NCI-H1930 (cell line): ENCODE results near the gene GALR2.
A peak's percentile ranks its signal among the peaks of the same experiment; 100 is the strongest.
"Not testable (repeated sequence)": the region's sequence is repeated elsewhere in the genome, so short reads cannot be mapped to it uniquely, and the experiment has no call there.

ENCODE experiments used
- DNase-seq, 2 experiments: peaks; one replicate each; lab custom pipeline; 2025; lab: John Stamatoyannopoulos, UW

The GALR2 gene

DNA sequence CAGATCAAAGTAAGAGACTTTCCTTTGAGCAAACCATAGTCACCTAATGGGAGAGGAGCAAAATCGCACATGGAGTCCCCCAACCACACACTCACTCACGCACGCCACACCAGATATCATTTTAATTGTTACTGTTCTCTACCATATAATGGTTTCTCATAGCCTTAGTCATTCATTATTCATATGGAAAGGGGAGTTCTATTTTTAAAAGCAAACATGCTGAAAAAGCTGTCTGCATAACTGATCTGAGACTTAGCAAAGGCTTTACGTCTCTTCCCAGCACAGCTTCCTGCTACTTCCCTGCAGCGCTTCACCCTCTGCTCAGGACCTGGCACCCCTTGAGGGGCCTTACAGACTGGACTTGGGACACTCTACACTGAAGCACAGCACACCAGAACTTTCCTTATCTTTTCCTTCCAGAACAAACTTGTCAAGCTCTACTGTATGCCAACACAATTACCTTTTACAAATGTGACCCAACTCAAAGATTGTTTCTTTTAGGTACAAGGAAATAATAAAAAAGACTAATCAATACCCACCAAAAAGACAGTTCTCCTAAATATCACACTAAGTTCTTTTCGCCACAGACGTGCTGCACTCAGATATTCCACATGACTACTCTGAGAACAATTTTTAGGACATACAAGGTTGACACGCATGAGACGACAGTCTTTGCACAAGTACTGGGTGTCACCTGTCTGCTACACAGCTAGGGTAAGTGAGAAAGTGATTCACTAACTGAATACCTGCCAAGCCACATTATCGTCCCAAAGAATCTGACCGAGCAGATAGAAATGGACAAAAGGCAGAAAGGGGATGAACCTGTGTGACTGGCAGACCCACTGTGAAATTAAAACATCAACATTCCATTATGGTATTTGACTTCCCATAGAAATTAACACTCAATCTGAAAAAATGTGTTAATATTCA, 23.8 kb upstream of the GALR2 start:
- no peak for DNase-seq

DNA sequence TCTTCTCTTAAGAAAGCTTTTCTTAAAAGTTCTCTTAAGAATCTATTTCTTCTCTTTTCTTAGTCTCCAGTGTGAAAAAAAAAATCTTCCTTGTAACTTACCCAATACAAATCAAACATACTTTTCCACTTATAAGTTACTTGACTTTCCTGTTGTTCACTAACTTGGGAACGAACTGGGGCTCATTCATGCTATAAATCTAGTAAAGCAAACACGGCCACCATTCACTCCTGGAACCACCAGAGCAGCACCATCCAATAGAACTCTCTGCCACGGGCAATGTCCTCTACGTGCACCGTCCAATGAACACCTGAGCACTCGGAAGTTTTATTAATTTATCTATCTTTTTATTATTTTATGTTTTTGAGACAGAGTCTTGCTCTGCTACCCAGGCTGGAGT, 23.0 kb upstream of the GALR2 start:
- no peak for DNase-seq

DNA sequence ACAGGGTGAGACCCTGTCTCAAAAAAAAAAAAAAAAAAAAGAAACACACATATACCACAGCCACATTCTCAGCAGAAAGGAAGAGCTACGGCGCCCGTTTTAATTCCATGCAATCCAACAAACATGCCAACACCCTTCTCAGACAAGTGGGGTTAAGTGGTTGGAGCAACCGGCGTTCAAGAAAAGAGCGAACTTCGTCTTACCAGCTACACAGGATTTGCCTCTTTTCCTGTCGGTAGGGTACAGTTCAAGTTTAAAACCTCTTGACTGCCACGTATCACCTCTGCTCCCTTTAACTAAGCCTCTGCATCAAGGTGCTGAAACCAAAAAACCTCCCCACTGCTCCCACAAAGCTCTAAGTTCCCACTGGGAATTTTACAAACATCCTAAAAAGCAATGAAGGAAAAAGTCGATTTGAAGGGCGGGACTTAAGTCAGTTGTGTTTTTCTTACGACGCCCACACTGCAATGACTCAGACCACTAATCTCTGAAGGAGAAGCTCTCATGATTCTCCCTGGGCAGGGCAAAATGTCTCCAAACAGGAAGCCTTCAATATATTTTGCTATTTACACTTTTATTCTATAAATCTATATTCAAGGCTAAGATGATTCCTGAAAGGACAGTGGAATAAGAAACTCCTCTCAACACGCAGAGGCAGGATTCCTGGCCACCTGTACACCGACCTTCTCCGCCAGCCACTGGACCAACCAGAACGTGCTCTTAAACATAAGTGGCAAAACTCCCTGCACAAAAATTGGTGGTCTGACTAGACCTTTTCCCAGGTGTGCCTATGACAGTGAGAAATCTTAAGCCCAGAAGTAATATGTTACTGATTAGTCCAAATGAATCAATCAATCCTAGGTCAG, 21.1 kb upstream of the GALR2 start:
- no peak for DNase-seq

DNA sequence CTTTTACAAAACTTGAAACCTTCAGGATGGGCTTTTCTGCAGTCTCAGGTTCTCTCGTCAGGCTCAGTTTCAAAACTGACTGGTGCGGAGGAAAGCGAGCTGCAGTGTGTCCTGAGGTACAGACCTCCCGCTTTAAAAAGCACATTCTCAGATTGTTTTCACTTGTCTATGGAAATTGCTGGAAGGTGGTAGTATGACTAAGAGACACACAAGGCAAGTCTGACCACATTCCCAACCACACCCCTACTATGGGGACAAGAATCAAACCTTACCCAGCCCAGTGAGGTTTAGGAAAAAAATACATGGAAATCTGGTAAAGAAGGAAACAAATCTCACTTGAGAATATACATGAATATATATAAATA, 20.5 kb upstream of the GALR2 start:
- no peak for DNase-seq

DNA sequence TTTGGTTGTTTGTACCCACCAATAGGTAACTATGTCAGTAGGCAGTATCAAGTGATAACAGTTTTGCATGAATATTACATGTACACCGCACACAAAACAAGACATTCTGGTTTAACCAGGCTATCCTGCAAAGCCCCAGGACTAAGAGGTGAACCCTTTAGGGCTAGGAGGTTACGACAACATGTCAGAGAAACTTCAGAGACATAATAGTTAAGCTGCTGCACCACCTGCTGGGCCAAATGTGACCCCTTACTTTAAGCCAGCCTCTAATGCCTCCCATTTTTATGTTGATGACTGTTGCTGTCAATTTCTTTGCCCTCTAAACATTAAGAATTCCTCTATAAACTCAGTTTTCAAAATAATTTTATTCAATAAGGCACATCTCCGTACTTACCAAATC, 17.7 kb upstream of the GALR2 start:
- no peak for DNase-seq

DNA sequence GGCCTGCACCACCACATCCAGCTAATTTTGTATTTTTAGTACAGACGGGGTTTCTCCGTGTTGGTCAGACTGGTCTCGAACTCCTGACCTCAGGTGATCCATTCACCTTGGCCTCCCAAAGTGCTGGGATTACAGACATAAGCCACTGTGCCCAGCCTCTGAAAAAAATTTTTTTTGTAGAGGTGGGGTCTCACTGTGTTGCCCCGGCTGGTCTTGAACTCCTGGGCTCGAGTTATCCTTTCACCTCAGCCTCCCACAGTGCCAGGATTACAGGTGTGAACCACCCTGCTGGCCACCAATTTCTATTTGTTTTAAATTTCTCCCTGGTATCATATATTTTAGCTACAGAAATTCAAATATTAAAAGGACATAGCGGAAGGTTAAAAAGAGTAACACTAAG, 16.3 kb upstream of the GALR2 start:
- not testable (repeated sequence) for DNase-seq

DNA sequence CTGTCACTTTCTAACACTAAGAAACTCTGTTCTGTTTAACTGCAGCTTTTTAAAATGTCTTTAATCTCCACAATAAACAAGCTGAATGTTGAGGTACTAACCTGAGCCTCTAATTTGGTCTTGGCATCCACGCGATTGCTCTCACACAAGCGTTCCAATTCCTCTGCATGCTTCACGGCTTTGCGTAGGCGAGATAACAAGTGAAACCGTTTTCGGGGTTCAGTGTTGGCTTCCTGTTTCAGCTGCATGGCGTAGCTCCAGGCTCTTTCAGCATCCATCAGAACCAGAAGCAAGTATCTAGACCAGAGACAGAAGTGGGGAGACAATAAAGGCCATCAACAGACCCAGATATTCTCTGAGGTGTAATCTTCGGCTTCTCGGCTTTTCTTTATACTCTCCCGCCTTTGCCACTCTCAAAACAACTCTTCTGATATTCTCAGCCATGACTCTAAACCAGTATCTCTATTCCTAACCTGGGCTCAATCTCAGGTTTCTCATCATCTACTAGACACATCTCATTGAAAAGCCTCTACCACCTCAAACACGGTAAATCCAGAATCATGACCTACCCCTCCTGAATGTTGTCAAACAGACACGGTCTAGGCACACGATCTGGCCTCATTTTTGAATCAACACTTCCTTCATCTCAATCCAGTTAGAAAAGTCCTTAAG, 10.6 kb upstream of the GALR2 start:
- no peak for DNase-seq

DNA sequence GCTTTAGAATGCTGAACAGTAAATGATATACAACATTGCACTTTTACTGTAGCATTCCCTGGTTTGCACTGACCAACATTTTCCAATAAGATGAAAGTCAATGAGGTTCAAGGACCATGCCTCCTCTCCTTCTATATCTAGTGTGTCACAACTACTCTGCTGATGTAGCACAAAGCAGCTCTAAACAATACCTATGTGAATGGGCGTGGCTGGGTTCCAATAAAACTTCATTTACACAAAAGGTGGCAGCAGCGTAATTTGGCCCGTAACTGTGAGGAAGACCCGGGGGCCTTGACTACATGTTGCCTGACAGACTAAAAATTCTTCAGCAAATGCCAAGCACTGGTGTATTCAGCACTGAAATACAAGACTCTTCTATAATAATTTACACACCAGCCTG, 8.8 kb upstream of the GALR2 start:
- no peak for DNase-seq

DNA sequence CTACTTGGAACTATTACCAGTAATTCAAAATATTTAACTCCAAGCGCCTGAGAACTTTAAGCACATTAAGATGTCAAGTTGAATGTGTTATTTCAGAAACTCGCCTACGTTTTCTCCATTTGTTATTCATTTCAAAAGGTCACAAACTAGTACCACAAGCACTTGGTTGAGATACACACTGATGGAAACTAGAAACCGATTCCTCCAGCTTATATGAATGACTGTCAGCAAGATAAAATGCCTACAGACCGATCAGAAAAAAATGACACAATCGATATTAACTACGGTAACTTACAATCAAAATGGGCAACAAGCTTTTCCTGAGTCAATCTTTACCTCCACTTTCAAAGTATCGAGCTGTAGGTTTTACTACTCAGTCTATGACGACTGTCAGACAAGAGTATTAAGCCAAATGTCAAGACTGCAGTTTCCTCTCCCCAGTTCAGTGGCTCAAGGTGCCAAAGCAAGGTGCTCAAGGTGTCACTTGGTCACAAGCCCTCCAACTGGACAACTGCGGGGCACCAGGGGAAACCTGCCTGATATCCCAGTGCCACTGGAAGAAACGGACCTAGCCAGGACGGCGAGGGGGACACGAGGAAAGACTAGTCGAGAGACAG, 2.9 kb upstream of the GALR2 start:
- no peak for DNase-seq

DNA sequence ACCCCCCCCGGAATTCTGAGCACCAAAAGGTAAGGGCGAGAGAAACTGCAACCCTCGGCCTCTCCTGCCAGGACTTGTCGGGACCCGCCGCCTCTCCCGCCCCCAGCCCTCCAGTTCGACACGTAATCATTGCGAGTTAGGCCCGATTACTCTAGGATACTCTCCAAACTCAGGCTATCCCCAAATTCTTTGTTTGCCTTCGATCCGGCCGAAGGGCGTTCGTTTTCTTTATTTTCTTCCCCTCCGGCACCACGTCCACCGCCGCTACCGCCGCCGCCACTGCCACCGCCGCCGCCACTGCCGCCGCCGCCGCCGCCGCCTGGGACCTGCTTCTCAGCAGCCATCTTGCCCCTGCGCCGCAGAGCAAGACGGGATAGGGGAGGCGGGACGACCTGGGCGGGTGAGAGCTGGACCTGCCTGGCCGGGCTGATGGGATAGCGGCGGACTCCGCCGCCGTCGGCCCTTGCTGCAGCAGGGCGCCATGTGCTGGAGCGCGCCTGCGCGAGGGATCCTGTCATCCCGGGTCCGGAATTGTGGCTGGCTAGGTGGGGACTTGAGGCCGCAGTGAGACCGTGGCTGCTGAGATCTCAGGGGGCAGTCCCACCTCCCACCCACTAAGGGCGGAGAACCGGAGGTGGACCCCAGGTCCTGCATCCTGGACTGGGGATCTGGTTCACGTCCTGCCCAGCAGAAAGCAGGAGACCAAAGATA, 2.3 kb upstream of the GALR2 start, which contains the start of gene SRP68:
Gene SRP68, minus strand, starts transcription at position 370 of the 711 bp plus-strand sequence. Its CDS starts 26 bp downstream, at position 344.
- peak; percentile 92 to 94 for DNase-seq

DNA sequence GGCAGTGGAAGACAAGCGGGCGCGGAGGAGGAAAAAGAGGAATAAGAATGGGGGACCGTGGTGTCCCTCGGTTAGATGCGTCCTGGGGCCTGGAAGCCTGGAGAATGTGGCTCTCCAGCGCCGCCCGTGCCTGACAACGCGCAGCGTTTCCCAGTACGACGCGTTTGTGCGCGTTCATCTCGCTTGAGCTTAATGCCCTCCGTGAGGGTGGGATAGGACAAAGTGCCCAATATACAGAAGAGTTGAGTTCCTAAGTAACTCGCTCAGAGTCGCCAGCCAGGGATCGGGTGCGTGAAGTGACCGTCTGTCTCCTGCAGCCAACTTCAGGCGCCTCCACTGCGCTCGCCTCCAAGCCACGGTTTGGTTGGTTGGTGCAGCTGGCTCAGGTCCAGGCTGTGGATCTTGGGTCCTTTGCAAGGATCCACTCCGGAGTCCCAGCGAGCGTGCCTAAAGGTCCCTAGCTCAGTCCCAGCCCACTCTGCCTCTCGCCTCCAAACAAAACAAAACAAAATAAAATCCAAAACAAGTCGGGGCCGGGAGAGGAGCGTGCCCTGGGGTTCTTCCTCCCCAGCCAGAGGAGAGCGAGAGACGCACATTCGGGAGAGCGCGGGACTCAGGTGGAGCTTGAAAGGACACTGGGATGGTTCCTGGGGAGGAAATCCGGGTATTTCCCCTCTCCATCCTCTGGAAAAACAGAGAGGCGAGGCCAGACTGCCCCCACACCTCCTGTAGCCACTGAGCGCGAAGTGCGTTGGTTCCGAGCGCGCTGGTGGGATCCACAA, 974 bp downstream of the GALR2 start:
- DNase-seq, result peak in 1 of 2 experiments; percentile 24

DNA sequence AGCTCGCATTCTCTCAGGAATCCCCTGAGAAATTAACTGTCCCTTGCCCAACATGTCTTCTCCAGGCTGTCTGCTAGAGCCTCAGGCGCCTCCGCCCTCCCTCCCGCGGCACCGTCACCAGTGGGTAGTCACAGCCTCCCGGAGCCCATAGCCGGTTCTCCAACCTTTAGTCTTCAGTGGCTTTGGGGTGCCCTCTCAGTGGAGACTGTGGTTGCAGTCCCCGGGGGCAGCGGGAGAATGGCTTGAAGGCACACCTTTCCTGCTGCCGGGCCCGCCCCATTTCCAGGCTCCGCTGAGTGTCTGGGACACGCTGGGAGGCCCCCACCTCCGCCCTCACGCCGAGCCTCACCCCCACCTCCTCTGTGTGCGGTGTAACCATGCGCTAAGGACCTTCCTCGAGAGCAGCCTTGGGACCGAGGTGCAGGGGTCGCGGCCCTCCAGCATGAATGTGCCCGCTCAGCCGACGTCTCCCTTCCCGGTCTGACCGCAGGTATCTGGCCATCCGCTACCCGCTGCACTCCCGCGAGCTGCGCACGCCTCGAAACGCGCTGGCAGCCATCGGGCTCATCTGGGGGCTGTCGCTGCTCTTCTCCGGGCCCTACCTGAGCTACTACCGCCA, 1.7 kb downstream of the GALR2 start:
- DNase-seq, result no peak

DNA sequence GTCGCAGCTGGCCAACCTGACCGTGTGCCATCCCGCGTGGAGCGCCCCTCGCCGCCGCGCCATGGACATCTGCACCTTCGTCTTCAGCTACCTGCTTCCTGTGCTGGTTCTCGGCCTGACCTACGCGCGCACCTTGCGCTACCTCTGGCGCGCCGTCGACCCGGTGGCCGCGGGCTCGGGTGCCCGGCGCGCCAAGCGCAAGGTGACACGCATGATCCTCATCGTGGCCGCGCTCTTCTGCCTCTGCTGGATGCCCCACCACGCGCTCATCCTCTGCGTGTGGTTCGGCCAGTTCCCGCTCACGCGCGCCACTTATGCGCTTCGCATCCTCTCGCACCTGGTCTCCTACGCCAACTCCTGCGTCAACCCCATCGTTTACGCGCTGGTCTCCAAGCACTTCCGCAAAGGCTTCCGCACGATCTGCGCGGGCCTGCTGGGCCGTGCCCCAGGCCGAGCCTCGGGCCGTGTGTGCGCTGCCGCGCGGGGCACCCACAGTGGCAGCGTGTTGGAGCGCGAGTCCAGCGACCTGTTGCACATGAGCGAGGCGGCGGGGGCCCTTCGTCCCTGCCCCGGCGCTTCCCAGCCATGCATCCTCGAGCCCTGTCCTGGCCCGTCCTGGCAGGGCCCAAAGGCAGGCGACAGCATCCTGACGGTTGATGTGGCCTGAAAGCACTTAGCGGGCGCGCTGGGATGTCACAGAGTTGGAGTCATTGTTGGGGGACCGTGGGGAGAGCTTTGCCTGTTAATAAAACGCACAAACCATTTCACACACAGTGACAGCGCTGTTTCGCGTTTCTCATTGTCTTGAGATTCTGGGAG, 2.4 kb downstream of the GALR2 start:
- no peak for DNase-seq

DNA sequence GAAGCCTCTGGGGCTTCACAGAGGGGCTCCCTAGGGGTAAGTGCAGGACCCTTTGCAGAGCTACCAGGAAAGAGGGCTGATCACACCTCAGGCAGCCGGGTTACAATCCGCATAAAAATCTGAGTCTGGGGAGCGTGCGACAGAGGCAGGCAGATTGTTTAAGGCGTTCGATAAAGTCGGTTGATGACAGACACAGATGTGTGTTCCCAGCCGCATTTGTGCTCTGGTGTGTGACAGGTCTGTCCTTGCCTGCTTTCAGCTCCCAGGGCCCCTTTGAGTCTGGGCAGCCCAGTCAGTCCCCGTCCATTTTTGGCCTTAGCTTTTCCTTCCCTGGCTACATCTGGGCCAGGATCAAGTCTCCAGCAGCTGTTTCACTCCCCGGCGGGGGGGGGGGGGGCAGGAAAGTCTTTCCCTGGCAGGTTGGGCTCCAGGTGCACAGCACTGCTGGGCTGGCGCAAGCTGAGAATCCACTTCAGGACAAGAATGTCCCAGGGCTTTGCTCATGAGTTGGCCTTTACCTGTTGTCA, 3.1 kb downstream of the GALR2 start:
- no peak for DNase-seq

DNA sequence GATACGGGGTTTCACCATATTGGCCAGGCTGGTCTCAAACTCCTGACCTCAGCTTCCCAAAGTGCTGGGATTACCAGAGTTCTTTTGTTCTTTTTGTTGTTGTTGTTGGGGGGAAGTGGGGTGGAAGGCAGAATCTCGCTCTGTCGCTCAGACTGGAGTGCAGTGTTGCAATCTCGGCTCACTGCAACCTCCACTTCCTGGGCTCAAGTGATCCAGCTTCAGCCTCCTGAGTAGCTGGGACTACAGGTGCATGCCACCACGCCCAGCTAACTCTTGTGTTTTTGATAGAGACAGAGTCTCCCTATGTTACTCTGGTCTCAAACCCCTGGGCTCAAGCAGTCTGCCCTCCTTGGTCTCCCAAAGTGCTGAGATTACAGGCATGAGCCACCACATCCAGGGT, 3.8 kb downstream of the GALR2 start:
- not testable (repeated sequence) for DNase-seq

DNA sequence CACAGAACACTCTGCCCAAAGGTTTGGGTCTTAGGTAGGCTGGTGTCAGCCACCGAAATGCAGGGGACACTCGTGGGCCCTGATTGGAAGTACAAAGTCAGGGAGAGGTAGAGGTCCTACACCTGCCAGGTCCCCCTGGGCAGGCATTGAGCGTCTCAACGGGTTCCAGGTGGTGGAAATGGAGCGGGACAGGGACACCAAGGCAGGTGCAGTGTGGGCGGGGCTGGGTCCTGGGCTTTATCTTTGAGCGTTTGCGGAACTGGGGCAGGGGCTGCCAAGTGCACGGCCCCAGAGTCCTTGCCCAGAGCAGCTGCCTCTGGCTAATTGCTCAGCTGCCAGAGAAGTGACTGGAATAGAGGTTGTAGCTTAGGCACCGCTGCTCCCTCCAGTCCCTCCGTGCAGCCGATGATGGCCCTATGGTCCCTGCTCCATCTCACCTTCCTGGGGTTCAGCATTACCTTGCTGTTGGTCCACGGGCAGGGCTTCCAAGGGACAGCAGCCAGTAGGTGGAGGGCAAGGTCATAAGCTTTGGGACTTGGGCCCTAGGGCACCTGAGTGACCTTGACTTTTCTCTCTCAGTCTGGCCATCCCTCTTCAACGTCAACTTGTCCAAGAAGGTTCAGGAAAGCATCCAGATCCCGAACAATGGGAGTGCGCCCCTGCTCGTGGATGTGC, 4.4 kb downstream of the GALR2 start, which contains the start of gene ZACN:
Gene ZACN, plus strand, starts transcription at position 323 of the 675 bp plus-strand sequence. Its CDS starts 83 bp downstream, at position 406.
- no peak for DNase-seq

DNA sequence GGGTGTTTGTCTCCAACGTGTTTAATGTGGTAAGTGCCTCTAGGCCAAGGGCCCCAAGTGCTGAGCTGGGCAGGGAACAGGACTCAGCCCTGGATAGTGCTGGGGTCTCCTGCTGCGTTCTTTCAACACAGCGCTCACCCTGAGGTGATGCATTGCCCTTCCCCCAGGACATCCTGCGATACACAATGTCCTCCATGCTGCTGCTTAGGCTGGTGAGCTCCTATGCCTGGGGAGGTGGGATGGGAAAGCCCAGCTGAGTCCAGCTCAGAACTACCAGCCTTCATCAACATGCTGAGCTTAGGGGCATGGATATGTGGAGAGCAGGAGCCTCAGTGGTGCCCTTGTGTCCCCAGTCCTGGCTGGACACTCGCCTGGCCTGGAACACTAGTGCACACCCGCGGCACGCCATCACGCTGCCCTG, 5.0 kb downstream of the GALR2 start:
- DNase-seq, result no peak
